Skin of body (tissue), 2 donors: ENCODE measurements around the gene PAPPA. TPM values are rescaled to one million over a fixed set of nuclear protein-coding genes. Genes with fewer than 3 reads are reported as not detected.

ENCODE experiments used
- DNase-seq: peaks from one replicate; lab custom pipeline; 2025; lab: John Stamatoyannopoulos, UW
- total RNA-seq: library from RNA; depleted of rRNA; stranded (reverse); fragments of >200 nt; gene quantifications from one replicate; pipeline ENCODE4 v1.2.3, GENCODE V29; 2014

The PAPPA gene
- total RNA-seq, 1 donor from 2014 or later, result 4.4 TPM

DNA sequence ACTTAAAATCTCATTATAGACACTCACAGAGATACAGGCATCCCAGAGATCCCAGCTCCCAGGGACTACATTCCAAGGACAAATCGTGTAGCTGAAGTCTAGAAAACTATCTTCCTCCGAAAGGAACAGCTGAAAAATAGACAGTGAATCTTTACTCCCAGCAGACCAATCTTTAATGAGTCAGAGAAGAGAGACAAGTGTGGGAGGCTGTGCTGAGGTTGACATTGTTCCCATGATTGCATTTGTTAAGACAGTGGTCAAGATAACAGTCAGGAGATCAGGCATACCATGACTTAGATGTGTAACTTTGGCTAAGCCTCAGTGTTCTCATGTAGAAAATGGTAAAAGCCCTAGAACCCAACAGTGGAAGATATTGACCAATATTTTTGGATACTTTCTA, 120.7 kb downstream of the PAPPA start:
- DNase-seq, result no peak

DNA sequence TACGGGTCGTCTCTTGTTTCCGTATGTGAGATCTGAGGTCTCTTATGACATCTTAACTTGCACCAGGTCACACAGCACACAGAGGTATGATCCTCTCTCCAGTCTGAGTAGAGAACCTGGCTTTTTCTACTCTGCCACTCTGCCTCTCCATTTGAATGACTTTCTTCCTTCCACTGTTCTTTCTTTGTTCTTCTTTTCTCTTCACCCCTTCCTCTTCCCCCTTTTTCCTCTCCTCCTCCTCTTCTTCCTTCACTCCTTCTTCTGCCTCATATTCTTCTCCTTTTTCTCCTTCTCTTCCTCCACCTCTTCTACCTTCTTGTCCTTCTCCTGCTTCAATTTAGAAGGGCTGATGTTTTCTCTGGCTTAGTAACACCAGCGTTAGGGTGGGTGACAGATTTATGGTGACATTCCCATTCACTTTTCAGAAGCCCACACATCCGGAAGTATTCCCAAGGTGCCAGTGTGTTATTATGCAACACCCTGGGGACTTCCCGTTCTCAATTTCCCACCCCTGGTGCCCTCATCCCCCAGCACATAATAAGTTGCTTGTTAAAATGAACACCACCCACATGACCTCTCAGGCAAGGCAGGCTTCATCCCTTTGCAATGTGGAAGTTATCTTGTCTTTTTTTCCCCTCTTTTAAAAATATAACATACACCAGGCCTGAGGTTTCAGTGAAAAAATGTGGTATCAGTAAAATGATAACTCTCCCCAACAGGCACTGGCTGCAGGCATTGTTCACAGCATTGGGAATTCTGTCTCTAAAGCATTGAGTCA, 122.0 kb downstream of the PAPPA start:
- DNase-seq, result no peak

DNA sequence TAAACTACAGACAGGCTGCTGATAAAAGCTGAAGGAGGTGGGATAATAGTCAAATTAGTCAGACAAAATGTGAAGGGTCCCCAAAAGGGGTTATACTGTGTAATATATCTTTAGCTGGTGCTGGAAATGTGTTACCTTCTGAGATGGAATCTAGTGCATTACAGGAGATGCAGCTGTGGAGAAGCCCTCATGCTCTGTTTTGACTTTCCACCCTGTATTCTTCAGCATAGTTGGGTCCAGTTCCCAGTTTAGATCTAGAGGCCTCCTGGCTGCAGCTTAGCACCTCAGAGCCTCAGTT, 122.6 kb downstream of the PAPPA start:
- no peak for DNase-seq

DNA sequence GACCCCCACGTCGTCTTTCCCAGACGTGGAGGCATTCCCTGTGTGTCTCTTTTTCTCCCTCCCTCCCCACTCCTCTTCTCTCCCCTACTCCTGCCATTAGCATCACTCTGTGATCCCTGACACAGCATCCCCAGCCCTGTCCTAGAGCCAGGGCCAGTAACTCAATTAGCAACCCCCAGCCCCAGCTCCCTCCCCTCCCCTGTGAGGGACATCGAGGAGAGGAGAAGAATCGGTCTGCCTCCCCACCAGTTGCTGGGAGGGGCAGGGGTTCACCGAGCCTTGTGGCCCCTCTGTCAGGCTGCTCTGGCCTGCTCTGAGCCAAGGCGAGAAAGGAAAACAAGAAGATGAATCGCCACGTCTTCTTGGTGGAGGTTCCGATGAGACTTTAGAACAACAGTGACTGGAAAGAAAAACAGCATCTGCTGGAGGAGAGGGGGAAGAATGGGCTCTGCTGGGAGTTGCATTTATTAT, 123.1 kb downstream of the PAPPA start:
- DNase-seq, result no peak

GRCh38 chr9:116278326-116278725, 124.7 kb downstream of the PAPPA start:
- DNase-seq, result no peak

GRCh38 chr9:116279230-116279629, 125.6 kb downstream of the PAPPA start:
- no peak for DNase-seq

- DNase-seq, result no peak
Measured at GRCh38 chr9:116280529-116280928, 126.9 kb downstream of the PAPPA start.

DNA sequence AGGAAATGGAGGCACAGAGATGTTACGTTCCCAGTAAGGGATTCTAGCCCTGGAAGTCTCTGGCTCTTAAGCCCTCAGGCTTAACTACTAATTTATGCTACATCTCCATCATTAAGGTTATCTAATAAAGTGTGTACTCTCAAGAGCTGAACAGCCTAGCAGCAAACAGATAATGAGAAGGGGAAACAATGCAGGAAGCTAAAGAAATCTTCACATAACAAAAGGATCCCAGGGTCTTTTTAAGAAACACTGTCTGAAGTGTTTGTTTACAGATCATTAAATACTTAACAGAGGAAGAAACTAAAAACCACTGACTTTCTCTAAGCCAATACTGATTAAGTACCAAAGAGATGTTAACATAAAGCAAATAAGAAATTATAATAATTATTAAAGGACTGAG, 129.0 kb downstream of the PAPPA start:
- no peak for DNase-seq

DNA sequence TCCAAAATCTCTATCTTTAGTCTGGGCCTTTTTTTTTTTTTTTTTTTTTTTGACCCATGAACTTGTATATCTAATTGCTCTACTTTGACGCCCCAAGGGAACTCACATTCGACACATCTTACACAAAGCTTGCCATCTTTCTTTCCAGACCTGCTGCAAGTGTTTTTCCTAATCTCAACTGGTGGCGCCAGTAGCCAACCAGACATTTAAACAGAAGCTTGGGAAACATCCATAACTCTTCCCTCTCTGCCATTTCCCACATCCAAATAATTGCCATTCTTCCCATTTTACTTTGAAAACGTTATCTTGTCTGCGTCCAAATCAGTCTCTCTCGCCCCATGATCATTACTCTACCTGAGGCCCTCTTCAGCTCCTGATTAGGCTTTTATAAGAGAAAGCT, 130.9 kb downstream of the PAPPA start:
- DNase-seq, result no peak

DNA sequence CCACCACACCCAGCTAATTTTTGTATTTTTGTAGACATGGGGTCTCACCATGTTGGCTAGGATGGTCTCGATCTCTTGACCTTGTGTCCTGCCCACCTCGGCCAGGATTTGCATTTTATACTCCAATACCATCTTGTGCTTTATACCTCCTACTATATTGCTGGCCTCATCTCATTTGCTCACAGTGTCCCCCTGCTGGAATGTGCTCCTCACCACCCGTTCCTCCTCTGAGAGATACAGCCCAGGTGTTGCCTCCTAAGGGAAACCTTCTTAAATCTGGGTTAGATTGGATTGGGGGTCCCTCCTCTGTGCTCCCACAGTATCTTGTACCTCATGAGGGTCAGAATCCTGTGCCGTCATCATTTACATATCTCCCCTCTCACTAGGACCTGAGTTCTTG, 131.7 kb downstream of the PAPPA start:
- DNase-seq, result no peak

- no peak for DNase-seq
Measured at GRCh38 chr9:116286297-116286696, 132.7 kb downstream of the PAPPA start.

- no peak for DNase-seq
Measured at GRCh38 chr9:116287721-116288120, 134.1 kb downstream of the PAPPA start.

DNA sequence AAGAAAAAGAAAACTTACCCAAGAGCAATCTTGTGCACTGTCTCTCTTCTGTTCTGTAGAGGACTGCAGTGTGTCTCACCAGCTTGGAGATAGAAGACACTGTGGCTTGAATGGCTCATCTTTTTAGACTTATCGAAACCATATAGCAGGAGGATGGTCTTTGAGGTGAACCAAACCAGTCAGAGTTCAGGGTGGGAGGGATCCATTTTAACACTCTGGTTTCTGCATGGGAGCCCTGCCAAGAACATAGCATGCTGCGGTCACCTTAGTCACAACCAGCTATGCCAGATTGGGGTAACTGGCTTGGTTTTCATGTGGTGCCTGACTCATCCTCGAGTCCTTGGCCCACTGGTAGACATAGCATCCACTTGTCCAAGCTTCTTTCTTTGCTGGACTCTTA, 135.1 kb downstream of the PAPPA start:
- no peak for DNase-seq

- DNase-seq, result no peak
Measured at GRCh38 chr9:116297346-116297745, 143.8 kb downstream of the PAPPA start.

GRCh38 chr9:116298249-116298648, 144.7 kb downstream of the PAPPA start:
- DNase-seq, result no peak

DNA sequence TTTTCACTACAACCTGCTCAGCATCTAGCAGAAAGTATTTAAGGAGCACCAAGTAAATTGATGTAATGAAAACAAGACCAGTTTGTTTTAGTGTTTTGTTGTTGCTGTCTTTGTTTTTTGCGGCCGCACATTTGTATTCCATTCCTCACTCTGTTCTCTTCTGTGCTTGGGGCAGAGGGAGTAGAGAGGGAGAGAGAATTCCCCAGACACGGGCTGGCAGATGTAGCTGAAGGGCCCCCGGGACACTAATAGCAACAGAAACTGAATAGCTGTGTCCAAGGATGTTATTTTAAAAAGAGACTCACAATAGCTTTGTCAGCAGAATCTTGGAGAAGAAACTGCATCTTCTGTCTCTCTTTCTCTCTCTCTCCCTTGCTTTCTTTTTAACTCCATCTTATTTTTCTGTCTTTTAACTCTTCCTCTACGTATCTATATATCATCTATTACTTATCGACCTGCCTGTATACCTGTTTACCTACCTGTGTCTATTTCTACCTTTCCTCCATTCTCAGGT, 145.3 kb downstream of the PAPPA start:
- no peak for DNase-seq

- DNase-seq, result no peak
Measured at GRCh38 chr9:116300360-116300870, 146.8 kb downstream of the PAPPA start.

GRCh38 chr9:116303270-116303669, 149.7 kb downstream of the PAPPA start:
- DNase-seq, result no peak

- no peak for DNase-seq
Measured at GRCh38 chr9:116303886-116304538, 150.4 kb downstream of the PAPPA start.

GRCh38 chr9:116304761-116305160, 151.2 kb downstream of the PAPPA start:
- no peak for DNase-seq

DNA sequence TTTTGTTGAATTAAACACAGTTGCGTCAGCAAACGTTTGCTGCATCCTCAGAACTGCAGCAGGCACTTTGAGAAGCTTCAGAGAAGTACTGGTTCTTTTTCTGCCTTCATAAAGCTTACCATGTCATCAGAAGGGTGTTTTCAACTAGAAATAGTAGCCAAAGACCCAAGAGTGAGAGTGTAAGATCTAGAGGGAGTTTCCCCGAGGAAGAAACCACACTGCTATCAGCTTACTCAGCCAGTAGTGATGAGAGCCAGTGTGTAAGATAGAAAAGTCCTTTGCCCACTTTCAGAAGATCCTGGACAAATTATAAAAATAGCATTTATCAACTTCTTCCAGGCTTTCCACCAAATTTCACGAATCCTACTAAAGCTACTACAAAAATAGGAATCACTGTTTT, 154.5 kb downstream of the PAPPA start:
- DNase-seq, result no peak

DNA sequence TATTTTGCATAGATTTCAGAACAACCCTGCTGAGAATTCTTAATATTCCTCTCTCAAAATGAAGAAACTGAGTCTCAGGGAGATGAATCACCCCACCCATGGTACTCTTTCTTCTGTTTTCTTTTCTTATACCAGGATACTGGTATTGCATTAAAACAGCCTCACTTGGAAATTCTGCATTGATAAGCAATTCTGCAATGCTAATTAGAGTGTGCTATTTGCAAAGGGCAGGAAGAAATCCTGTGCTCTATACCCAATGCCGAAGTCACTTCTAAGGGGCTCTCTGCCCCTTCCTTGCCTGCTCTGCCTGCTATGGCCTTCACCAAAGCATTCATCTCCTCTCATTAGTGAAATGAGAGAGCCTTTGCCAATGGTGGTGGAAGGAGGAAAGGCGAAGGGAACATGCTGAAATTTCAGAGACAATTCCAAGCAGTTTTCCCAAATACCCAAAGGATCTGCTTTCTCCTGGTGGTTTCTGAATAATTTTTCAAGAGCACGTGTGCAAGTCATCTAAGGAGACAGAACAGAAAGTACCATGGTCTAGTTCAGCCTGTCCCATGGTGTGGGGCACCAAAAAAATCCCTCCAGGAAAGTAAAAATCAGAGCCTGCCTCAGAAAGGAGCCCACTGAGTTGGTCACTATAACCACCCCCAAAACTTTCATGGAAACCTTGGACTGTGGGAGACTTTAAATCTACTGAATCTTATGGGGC, 156.5 kb downstream of the PAPPA start:
- DNase-seq, result no peak
